Ovary (tissue), 9 donors: ENCODE measurements around the gene TRIO. TPM values are rescaled to one million over a fixed set of nuclear protein-coding genes. Genes with fewer than 3 reads are reported as not detected.

Source experiments
- DNase-seq, 5 donors: peaks; one replicate each; pipeline ENCODE4 v3.0.0-alpha.2; 2019 to 2020
- H3K27ac ChIP-seq, 2 donors: fragments of 200-600 bp; one replicate each; pipeline versions ENCODE4 v1.5.1 to v1.8.0; 2019 to 2022
- H3K27me3 ChIP-seq: fragments of 200-600 bp; one replicate; pipeline ENCODE4 v1.8.0; 2022
- H3K36me3 ChIP-seq: fragments of 200-600 bp; sonication (generic); one replicate; pipeline ENCODE4 v1.5.1; 2019
- H3K4me1 ChIP-seq: one replicate; pipeline ENCODE4 v1.8.1; 2013; ENCODE audit warnings: mild to moderate bottlenecking, moderate library complexity; ENCODE audit not compliant: insufficient read depth
- H3K4me3 ChIP-seq: fragments of 200-600 bp; sonication (generic); one replicate; pipeline ENCODE4 v1.5.1; 2017
- H3K9me3 ChIP-seq, 2 donors: fragments of 200-600 bp in 1 of 2; sonication (generic) in 1 of 2; one replicate each; pipeline versions ENCODE4 v1.5.1 to v1.8.1; 2013 to 2019; ENCODE audit warnings: mild to moderate bottlenecking in 1 of 2, moderate library complexity in 1 of 2
- EP300 ChIP-seq: sonication (generic); formaldehyde crosslinking; IDR thresholded peaks from one replicate; pipeline ENCODE4 v1.6.1; 2017; ENCODE audit warnings: antibody characterized with exemption
- POLR2A ChIP-seq: fragments of 450-650 bp; IDR thresholded peaks from one replicate; pipeline ENCODE4 v1.6.1; 2017; ENCODE audit warnings: antibody characterized with exemption, mild to moderate bottlenecking, moderate library complexity
- WGBS, 3 donors: extraction: QIAGEN DNeasy Blood & Tissue Kit in 1 of 3; methylation state at CpG; one replicate each; pipeline versions ENCODE4 v1.1.5 to v1.1.7; 2013 to 2017; 5-methylcytosine and 5-hydroxymethylcytosine counted together
- intact Hi-C, 4 donors: fragments of 100-400 bp; cut with DNase I; formaldehyde crosslinking; loops; one replicate each; pipeline versions ENCODE4 v1.11.0 to v1.15.1; 2022 to 2023
- polyA plus RNA-seq, 2 donors: library from polyadenylated mRNA; stranded (reverse); fragments of 200-250 nt in 1 of 2; fragments of 350-450 nt in 1 of 2; fragmentation: Illumina TruSeq in 1 of 2; extraction: RNeasy Lipid Tissue Mini Kit (QIAGEN cat#74804) in 1 of 2; gene quantifications; one replicate each; pipeline ENCODE4 v1.2.3, GENCODE V29; 2013 to 2014
- total RNA-seq, 7 donors: library from RNA; depleted of rRNA in 2 of 7; stranded (reverse); fragments of >200 nt in 2 of 7; fragmentation: NEBNext Ultra II Directional in 3 of 7; extraction: Animal tissue kit (Norgen Biotek cat#: 25700) in 3 of 7; gene quantifications; one replicate each; pipeline versions ENCODE4 v1.1.0 to v1.2.4, GENCODE V29; 2016 to 2023
- TF ChIP-seq, protein P1 (sequence below), 3 donors: fragments of 450-650 bp in 2 of 3; fragments of 200-600 bp in 1 of 3; IDR thresholded peaks; one replicate each; pipeline versions ENCODE4 v1.5.1 to v1.8.0; 2016 to 2022; ENCODE audit warnings: antibody characterized with exemption in 3 of 3, mild to moderate bottlenecking in 1 of 3
- donor health status: DM: no; HTN: no; CAD: no; lungs with moderate emphysema.
- donor health status: DM: no; HTN: no; CAD: no.
- donor health status: Bipolar disorder and iron deficiency.
- donor health status: DM: yes; HTN: yes; CAD: no.
- donor health status: DM: no; HTN: no; CAD: no.
- donor health status: DM: yes; HTN: yes; CAD: no.

Gene TRIO
- total and polyA plus RNA-seq, 9 donors: 58.4 to 268 (median 125) TPM

DNA sequence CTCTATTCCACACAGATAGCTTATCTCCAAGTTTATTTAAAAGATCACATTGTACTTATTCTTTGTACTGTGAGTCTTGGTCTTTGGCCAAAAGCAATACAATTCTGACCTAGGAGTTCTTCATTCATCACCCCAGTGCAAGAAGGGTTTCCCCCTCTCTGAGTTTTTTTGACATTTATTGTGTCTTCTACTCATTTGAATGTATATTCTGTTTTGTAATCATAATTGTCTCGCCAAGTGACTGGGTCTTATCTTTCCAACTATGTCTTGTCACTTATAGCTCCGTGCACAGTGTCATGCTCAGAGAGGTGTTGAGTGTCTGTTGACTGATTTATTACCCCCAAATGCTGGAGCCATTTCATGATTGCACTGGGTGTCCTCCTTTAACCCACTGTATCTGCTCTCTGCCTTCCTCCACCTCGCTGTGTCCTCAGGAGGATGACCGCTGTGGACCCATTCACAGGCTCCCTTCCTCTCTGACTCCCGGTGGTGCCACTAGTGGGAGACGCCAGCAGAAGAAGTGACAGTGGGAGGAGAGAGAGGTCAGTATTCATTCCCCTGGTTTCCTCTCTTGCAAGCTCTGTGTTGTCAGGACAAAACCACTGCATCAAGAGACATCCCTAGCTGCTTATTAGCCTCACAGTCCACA lies 11.2 kb upstream of the TRIO start:
- WGBS, 3 donors: 51 to 70% (median 66%) methylated on average over 6 of the region's 6 CpGs
- Histone ChIP-seq H3K4me3 (no peak overlapping the region), H3K36me3 (no peaks in the 10 kb centered on the region), H3K27me3 (no peaks in the 10 kb centered on the region), H3K27ac (no peak overlapping the region), H3K9me3 (no peaks in the 10 kb centered on the region), H3K4me1 (no peaks in the 10 kb centered on the region)
- intact Hi-C loops: no loop called here
- no peak for DNase-seq
- TF ChIP-seq EP300: no peak
- no peak for TF ChIP-seq POLR2A
- TF ChIP-seq, protein P1, sequence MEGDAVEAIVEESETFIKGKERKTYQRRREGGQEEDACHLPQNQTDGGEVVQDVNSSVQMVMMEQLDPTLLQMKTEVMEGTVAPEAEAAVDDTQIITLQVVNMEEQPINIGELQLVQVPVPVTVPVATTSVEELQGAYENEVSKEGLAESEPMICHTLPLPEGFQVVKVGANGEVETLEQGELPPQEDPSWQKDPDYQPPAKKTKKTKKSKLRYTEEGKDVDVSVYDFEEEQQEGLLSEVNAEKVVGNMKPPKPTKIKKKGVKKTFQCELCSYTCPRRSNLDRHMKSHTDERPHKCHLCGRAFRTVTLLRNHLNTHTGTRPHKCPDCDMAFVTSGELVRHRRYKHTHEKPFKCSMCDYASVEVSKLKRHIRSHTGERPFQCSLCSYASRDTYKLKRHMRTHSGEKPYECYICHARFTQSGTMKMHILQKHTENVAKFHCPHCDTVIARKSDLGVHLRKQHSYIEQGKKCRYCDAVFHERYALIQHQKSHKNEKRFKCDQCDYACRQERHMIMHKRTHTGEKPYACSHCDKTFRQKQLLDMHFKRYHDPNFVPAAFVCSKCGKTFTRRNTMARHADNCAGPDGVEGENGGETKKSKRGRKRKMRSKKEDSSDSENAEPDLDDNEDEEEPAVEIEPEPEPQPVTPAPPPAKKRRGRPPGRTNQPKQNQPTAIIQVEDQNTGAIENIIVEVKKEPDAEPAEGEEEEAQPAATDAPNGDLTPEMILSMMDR (IDR thresholded peaks at IDR 0.05): no peak

DNA sequence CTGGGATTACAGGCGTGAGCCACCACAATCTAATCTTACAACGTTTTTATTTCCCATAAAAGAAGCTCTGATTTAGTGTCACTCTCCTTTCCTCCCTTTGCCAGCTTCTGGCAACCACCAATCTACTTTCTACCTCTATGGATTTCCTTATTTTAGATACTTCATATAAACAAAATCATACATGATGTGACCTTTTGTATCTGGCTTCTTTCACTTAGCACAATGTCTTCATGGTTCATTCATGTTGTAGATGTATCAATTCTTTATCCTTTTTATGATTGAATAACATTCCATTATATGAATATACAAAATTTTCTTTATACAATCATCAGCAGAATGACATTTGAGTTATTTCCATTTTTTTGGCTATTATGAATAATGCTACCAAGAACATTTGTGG lies 9.7 kb upstream of the TRIO start:
- Histone ChIP-seq H3K4me3 (no peak overlapping the region), H3K27me3 (no peaks in the 10 kb centered on the region), H3K9me3 (no peaks in the 10 kb centered on the region), H3K36me3 (no peaks in the 10 kb centered on the region), H3K27ac (no peak overlapping the region), H3K4me1 (no peaks in the 10 kb centered on the region)
- intact Hi-C loops: no loop called here
- 71 to 81% (median 78%) methylated on average over 2 of the region's 2 CpGs for WGBS, 3 donors
- TF ChIP-seq EP300 (no peak), POLR2A (no peak)
- TF ChIP-seq, protein P1 (IDR thresholded peaks at IDR 0.05): no peak
- DNase-seq: no peak

- no peak for DNase-seq
- Histone ChIP-seq H3K27me3 (no peaks in the 10 kb centered on the region), H3K4me3 (no peak overlapping the region), H3K36me3 (no peaks in the 10 kb centered on the region), H3K27ac (no peak overlapping the region), H3K9me3 (no peaks in the 10 kb centered on the region), H3K4me1 (no peaks in the 10 kb centered on the region)
- TF ChIP-seq POLR2A (no peak), EP300 (no peak)
- intact Hi-C loops: no loop called here
- 86 to 94% (median 91%) methylated on average over 1 of the region's 1 CpG for WGBS, 3 donors
Measured at GRCh38 chr5:14134083-14134482, 9.1 kb upstream of the TRIO start.

- WGBS, 3 donors: 77 to 93% (median 77%) methylated on average over 2 of the region's 2 CpGs
- TF ChIP-seq EP300 (no peak), POLR2A (no peak)
- TF ChIP-seq, protein P1 (IDR thresholded peaks at IDR 0.05): no peak
- Histone ChIP-seq H3K36me3 (no peaks in the 10 kb centered on the region), H3K4me1 (no peaks in the 10 kb centered on the region), H3K9me3 (no peaks in the 10 kb centered on the region), H3K4me3 (no peak overlapping the region), H3K27me3 (no peaks in the 10 kb centered on the region), H3K27ac (no peak overlapping the region)
- intact Hi-C loops: no loop called here
- DNase-seq: no peak
Measured at GRCh38 chr5:14134771-14135170, 8.4 kb upstream of the TRIO start.

GRCh38 chr5:14135621-14136020 lies 7.5 kb upstream of the TRIO start:
- Histone ChIP-seq H3K9me3 (no peaks in the 10 kb centered on the region), H3K36me3 (no peaks in the 10 kb centered on the region), H3K27me3 (no peaks in the 10 kb centered on the region), H3K4me3 (no peak overlapping the region), H3K27ac (no peak overlapping the region), H3K4me1 (no peaks in the 10 kb centered on the region)
- intact Hi-C loops: no loop called here
- DNase-seq: no peak
- TF ChIP-seq, protein P1 (IDR thresholded peaks at IDR 0.05): no peak
- TF ChIP-seq EP300: no peak
- no peak for TF ChIP-seq POLR2A
- WGBS, 3 donors: 94 to 97% (median 96%) methylated on average over 1 of the region's 1 CpG
